H1 (cell line): ENCODE measurements around the gene PACSIN2. TPM values are rescaled to one million over a fixed set of nuclear protein-coding genes. Genes with fewer than 3 reads are reported as not detected.

Experiments
- CTCF ChIA-PET: fragments of 300-600 bp; sonication (Branson Sonifier 250); formaldehyde crosslinking; loops from one replicate; lab custom pipeline; 2021; ENCODE audit not compliant: partially characterized antibody; lab: Charles Lee
- POLR2A ChIA-PET: fragments of 300-600 bp; sonication (Branson Sonifier 250); formaldehyde crosslinking; loops from one replicate; lab custom pipeline; 2021; ENCODE audit warnings: inconsistent platforms; ENCODE audit not compliant: partially characterized antibody; lab: Charles Lee
- DNase-seq, 2 experiments: peaks; one replicate each; pipeline versions ENCODE4 v3.0.0 to v3.0.0-alpha.2; 2010 to 2022; ENCODE audit warnings: low spot score in 2 of 2, low read depth in 1 of 2, mixed read lengths in 1 of 2
- FAIRE-seq: peaks from 2 replicates; lab custom pipeline; 2011; peaks lifted over from hg19 to GRCh38; lab: Jason Lieb, UNC
- H2AFZ ChIP-seq: 2 replicates; pipeline ENCODE4 v1.8.1; 2012; ENCODE audit warnings: low read length, inconsistent platforms
- H2AK5ac ChIP-seq: 2 replicates; pipeline ENCODE4 v1.6.1; 2013; ENCODE audit warnings: low read depth, low read length
- H2BK120ac ChIP-seq: replicated peaks from 2 replicates; pipeline ENCODE3; 2013; ENCODE audit warnings: low read depth, low read length, inconsistent platforms
- H2BK12ac ChIP-seq: 2 replicates; pipeline ENCODE4 v1.6.1; 2013; ENCODE audit warnings: low read depth, low read length
- H2BK15ac ChIP-seq: 2 replicates; pipeline ENCODE4 v1.6.1; 2013; ENCODE audit warnings: low read length
- H2BK20ac ChIP-seq: 2 replicates; pipeline ENCODE4 v1.6.1; 2013; ENCODE audit warnings: low read length
- H2BK5ac ChIP-seq: 2 replicates; pipeline ENCODE4 v1.6.1; 2013; ENCODE audit warnings: low read depth, low read length
- H3K14ac ChIP-seq: 2 replicates; pipeline ENCODE4 v1.6.1; 2013; ENCODE audit warnings: inconsistent platforms; ENCODE audit not compliant: insufficient read length
- H3K18ac ChIP-seq: 2 replicates; pipeline ENCODE4 v1.6.1; 2013; ENCODE audit warnings: low read length; ENCODE audit errors: extremely low read depth
- H3K23ac ChIP-seq: 2 replicates; pipeline ENCODE4 v1.6.1; 2013; ENCODE audit warnings: inconsistent platforms; ENCODE audit not compliant: insufficient read length
- H3K23me2 ChIP-seq: 2 replicates; pipeline ENCODE4 v1.6.1; 2013; ENCODE audit warnings: low read depth, low read length
- H3K27ac ChIP-seq: 2 replicates; pipeline ENCODE4 v1.6.1; 2011; ENCODE audit warnings: low read depth, low read length, inconsistent platforms
- H3K27me3 ChIP-seq, 4 experiments: replicated peaks in 1 of 4; 1 replicate in 1 of 4; 2 replicates in 3 of 4; pipeline versions ENCODE4 v1.6.1 to v1.8.1; 2011 to 2013; ENCODE audit warnings: low read length in 3 of 4, mild to moderate bottlenecking in 3 of 4, inconsistent platforms in 2 of 4, mixed read lengths in 2 of 4, moderate library complexity in 1 of 4; ENCODE audit not compliant: control insufficient read depth in 3 of 4, insufficient read depth in 3 of 4; ENCODE audit errors: extremely low read depth in 1 of 4
- H3K36me3 ChIP-seq, 4 experiments: 2 replicates each; pipeline versions ENCODE4 v1.6.1 to v1.8.1; 2011 to 2013; ENCODE audit warnings: mild to moderate bottlenecking in 4 of 4, low read length in 3 of 4, moderate library complexity in 2 of 4, control low read depth in 1 of 4, inconsistent platforms in 1 of 4; ENCODE audit not compliant: insufficient read depth in 4 of 4, control insufficient read depth in 2 of 4
- H3K4ac ChIP-seq: replicated peaks from 2 replicates; pipeline ENCODE3; 2013; ENCODE audit warnings: low read length, low read depth, mixed read lengths, inconsistent platforms; ENCODE audit not compliant: insufficient read length
- H3K4me1 ChIP-seq, 4 experiments: replicated peaks in 1 of 4; 1 replicate in 1 of 4; 2 replicates in 3 of 4; pipeline versions ENCODE4 v1.6.1 to v1.8.1; 2011 to 2013; ENCODE audit warnings: low read length in 3 of 4, inconsistent platforms in 2 of 4, mixed read lengths in 1 of 4; ENCODE audit not compliant: insufficient read depth in 4 of 4, control insufficient read depth in 3 of 4
- H3K4me2 ChIP-seq, 2 experiments: 2 replicates each; pipeline versions ENCODE4 v1.6.1 to v1.8.1; 2011 to 2013; ENCODE audit warnings: low read depth in 2 of 2, low read length in 2 of 2, control low read depth in 1 of 2, inconsistent platforms in 1 of 2, mild to moderate bottlenecking in 1 of 2; ENCODE audit not compliant: insufficient read depth in 1 of 2
- H3K4me3 ChIP-seq, 4 experiments: fragments of 200-600, 300-600 bp in 1 of 4; sonication (generic), shearing (Covaris generic), sonication (Bioruptor Twin) in 1 of 4; 2 replicates each; pipeline versions ENCODE4 v1.5.1 to v1.8.1; 2011 to 2016; ENCODE audit warnings: low read length in 4 of 4, low read depth in 3 of 4, control low read depth in 2 of 4, inconsistent platforms in 2 of 4, mild to moderate bottlenecking in 2 of 4, mixed read lengths in 1 of 4, moderate library complexity in 1 of 4; ENCODE audit not compliant: insufficient read depth in 2 of 4; ENCODE audit errors: extremely low read depth in 1 of 4
- H3K56ac ChIP-seq: replicated peaks from 2 replicates; pipeline ENCODE3; 2013; ENCODE audit warnings: low read depth, mild to moderate bottlenecking, mixed read lengths, low read length, inconsistent platforms; ENCODE audit not compliant: insufficient read length
- H3K79me1 ChIP-seq: 2 replicates; pipeline ENCODE4 v1.6.1; 2013; ENCODE audit warnings: low read depth, low read length, control low read depth
- H3K79me2 ChIP-seq, 2 experiments: 2 replicates each; pipeline versions ENCODE4 v1.6.1 to v1.8.1; 2012 to 2013; ENCODE audit warnings: low read length in 2 of 2, mild to moderate bottlenecking in 2 of 2, inconsistent platforms in 1 of 2; ENCODE audit not compliant: insufficient read depth in 2 of 2, control insufficient read depth in 1 of 2
- H3K9ac ChIP-seq, 4 experiments: replicated peaks in 1 of 4; 1 replicate in 1 of 4; 2 replicates in 3 of 4; pipeline versions ENCODE4 v1.6.1 to v1.8.1; 2011 to 2013; ENCODE audit warnings: low read depth in 3 of 4, low read length in 3 of 4, control low read depth in 2 of 4, mild to moderate bottlenecking in 2 of 4, moderate library complexity in 2 of 4, inconsistent platforms in 1 of 4; ENCODE audit errors: extremely low read depth in 1 of 4
- H3K9me3 ChIP-seq, 2 experiments: 2 replicates each; pipeline versions ENCODE4 v1.6.1 to v1.8.1; 2012 to 2013; ENCODE audit warnings: mild to moderate bottlenecking in 2 of 2, moderate library complexity in 2 of 2, control low read depth in 1 of 2, inconsistent platforms in 1 of 2, low read depth in 1 of 2, low read length in 1 of 2, mixed read lengths in 1 of 2; ENCODE audit not compliant: insufficient read depth in 2 of 2
- H4K20me1 ChIP-seq, 2 experiments: replicated peaks in 1 of 2; 2 replicates each; pipeline versions ENCODE3 to v1.8.1; 2011 to 2013; ENCODE audit warnings: inconsistent platforms in 2 of 2, low read length in 2 of 2, mild to moderate bottlenecking in 1 of 2; ENCODE audit not compliant: insufficient read depth in 2 of 2, control insufficient read depth in 1 of 2
- H4K5ac ChIP-seq: 2 replicates; pipeline ENCODE4 v1.6.1; 2013; ENCODE audit warnings: low read length, low read depth, mixed read lengths, inconsistent platforms; ENCODE audit not compliant: insufficient read length
- H4K8ac ChIP-seq: 2 replicates; pipeline ENCODE4 v1.8.0; 2013; ENCODE audit warnings: mild to moderate bottlenecking, moderate library complexity, low read length, inconsistent platforms; ENCODE audit not compliant: insufficient read depth; ENCODE audit errors: extremely low read depth
- H4K91ac ChIP-seq: replicated peaks from 2 replicates; pipeline ENCODE3; 2013; ENCODE audit warnings: low read length, mixed read lengths, inconsistent platforms; ENCODE audit not compliant: insufficient read length
- ATF2 ChIP-seq: IDR thresholded peaks from 2 replicates; pipeline ENCODE4 v1.6.1; 2012; ENCODE audit warnings: low read length, inconsistent platforms
- BRCA1 ChIP-seq: IDR thresholded peaks from 2 replicates; pipeline ENCODE4 v1.6.1; 2012; ENCODE audit warnings: low read depth, low read length, improper control_type of control experiment
- CHD1 ChIP-seq: IDR thresholded peaks from 2 replicates; pipeline ENCODE4 v1.6.1; 2012; ENCODE audit warnings: low read depth, low read length, improper control_type of control experiment
- JUND ChIP-seq: IDR thresholded peaks from 2 replicates; pipeline ENCODE4 v1.6.1; 2011; ENCODE audit warnings: mild to moderate bottlenecking, improper control_type of control experiment, low read length
- NANOG ChIP-seq: IDR thresholded peaks from 2 replicates; pipeline ENCODE4 v1.6.1; 2011; ENCODE audit warnings: low read length, low read depth, mild to moderate bottlenecking, inconsistent platforms; ENCODE audit not compliant: insufficient read depth, poor library complexity, severe bottlenecking
- POLR2AphosphoS5 ChIP-seq: IDR thresholded peaks from 2 replicates; pipeline ENCODE4 v1.6.1; 2011; ENCODE audit warnings: low read depth, low read length
- RBBP5 ChIP-seq: IDR thresholded peaks from 2 replicates; pipeline ENCODE4 v1.7.1; 2012; ENCODE audit warnings: low read depth, mild to moderate bottlenecking, inconsistent platforms, low read length, moderate library complexity, borderline replicate concordance
- SIN3A ChIP-seq, 2 experiments: IDR thresholded peaks in 1 of 2; conservative IDR thresholded peaks in 1 of 2; 2 replicates each; pipeline ENCODE4 v1.6.1; 2011 to 2012; ENCODE audit warnings: low read length in 2 of 2, improper control_type of control experiment in 1 of 2, low read depth in 1 of 2, mild to moderate bottlenecking in 1 of 2
- TBP ChIP-seq: IDR thresholded peaks from 2 replicates; pipeline ENCODE4 v1.6.1; 2011; ENCODE audit warnings: low read depth, low read length, improper control_type of control experiment
- WGBS, 2 experiments: shearing (Covaris generic) in 1 of 2; methylation state at CpG; one replicate each; pipeline versions ENCODE4 v1.1.6 to v1.1.7; 2013 to 2015; ENCODE audit warnings: low lambda C conversion rate in 2 of 2, mixed read lengths in 2 of 2, inconsistent platforms in 1 of 2, low coverage in 1 of 2, missing lambda C conversion rate in 1 of 2; ENCODE audit not compliant: insufficient replicate concordance in 2 of 2, insufficient coverage in 1 of 2, insufficient read length in 1 of 2; ENCODE audit errors: extremely low coverage in 1 of 2, missing lambda C conversion rate in 1 of 2; 5-methylcytosine and 5-hydroxymethylcytosine counted together
- polyA plus RNA-seq, 7 experiments: library from polyadenylated mRNA; depleted of rRNA in 3 of 7; stranded (reverse) in 5 of 7; unstranded in 2 of 7; fragments of >200 nt in 5 of 7; fragments of 200-250 nt in 2 of 7; gene quantifications; 1 replicate in 5 of 7; 2 replicates in 1 of 7; 4 replicates in 1 of 7; pipeline versions ENCODE4 v1.2.1 to v1.2.3, GENCODE V29; 2011 to 2013; ENCODE audit warnings: missing spikeins in 2 of 7, mixed read lengths in 2 of 7
- total RNA-seq: library from RNA; stranded (reverse); fragmentation: NEBNext Ultra II Directional; extraction: Animal tissue kit (Norgen Biotek cat#: 25700); gene quantifications from 2 replicates; pipeline ENCODE4 v1.2.1, GENCODE V29; 2021

PACSIN2 gene
- total and polyA plus RNA-seq, 2 of the 8 experiments (the other 6 are each of a cell fraction or from before 2014, with no cell fraction given), result 44.8 to 64.2 TPM

DNA sequence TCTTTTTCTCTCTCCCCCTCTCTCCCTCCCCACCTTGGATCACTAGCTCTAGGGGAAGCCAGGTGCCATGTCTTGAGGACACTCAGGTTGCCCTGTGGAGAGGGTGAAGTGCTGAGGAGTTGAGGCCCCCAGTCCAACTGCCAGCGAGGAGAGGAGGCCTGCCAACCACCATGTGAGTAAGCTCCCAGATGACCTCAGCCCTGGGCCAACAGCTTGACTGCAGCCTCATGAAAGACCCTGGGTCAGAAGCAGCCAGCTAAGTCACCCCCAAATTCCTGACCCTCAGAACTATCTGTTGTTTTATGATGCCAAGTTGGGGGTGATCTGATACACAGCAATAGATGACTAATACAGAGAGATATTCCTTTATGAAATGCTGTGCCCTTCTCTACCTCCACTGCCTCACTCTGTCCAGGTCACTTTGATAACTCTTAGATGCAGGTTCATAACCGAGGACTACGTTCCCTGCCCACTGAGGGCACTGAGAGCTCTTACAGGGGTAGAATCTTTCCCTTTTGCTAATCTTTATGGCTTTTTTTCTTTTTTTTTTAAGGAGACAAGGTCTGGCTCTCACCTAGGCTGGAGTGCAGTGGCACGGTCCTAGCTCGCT, 165.9 kb downstream of the PACSIN2 start:
- Histone ChIP-seq H3K9ac (no peak overlapping the region), H3K23ac (no peak overlapping the region), H3K79me2 (no peaks in the 10 kb centered on the region), H4K20me1 (peaks cover 0 to 7% of the 10 kb centered on the region in 2 experiments), H3K18ac (no peak overlapping the region), H3K56ac (no peak overlapping the region), H3K4me2 (no peak overlapping the region), H2BK20ac (no peak overlapping the region), H2BK12ac (no peak overlapping the region), H4K91ac (no peak overlapping the region), H3K4me1 (no peaks in the 10 kb centered on the region), H3K36me3 (no peaks in the 10 kb centered on the region), H3K27me3 (no peaks in the 10 kb centered on the region), H3K4ac (no peak overlapping the region), H2AFZ (no peak overlapping the region), H3K27ac (no peak overlapping the region), H3K9me3 (no peaks in the 10 kb centered on the region), H3K79me1 (0 out of 2 replicates have a peak, but pooled peaks cover 2% of the 10 kb centered on the region), H3K14ac (no peak overlapping the region), H3K23me2 (no peaks in the 10 kb centered on the region), H2BK15ac (no peak overlapping the region), H2AK5ac (no peak overlapping the region), H3K4me3 (no peak overlapping the region), H4K5ac (no peak overlapping the region), H2BK120ac (no peak overlapping the region), H2BK5ac (no peak overlapping the region), H4K8ac (no peak overlapping the region)
- FAIRE-seq (no peak), DNase-seq (no peak)
- 88% methylated on average over 4 of the region's 5 CpGs; no CpG with 5 or more reads in 1 of the 2 experiments for WGBS, 2 experiments
- ChIA-PET CTCF (interaction anchor here (0.6 to 1.9 kb wide), 8 partner anchors 10 to 1466 kb away, joined by 3 to 6 read pairs (median 4); no protein-coding TSS in a partner anchor), POLR2A (interaction anchor here (0.6 to 1.1 kb wide), 2 partner anchors 14 to 1996 kb away, joined by 3 read pairs; no protein-coding TSS in a partner anchor)
- TF ChIP-seq RBBP5, result no peak
- no peak for TF ChIP-seq BRCA1
- no peak for TF ChIP-seq JUND
- no peak for TF ChIP-seq NANOG
- no peak for TF ChIP-seq ATF2
- no peak for TF ChIP-seq TBP
- no peak for TF ChIP-seq SIN3A (conservative IDR thresholded peaks at IDR 0.05 in 1 of 2, IDR thresholded peaks at IDR 0.05 in 1 of 2; ENCODE audit: low read depth in 1 of 2, low read length in 2 of 2)
- TF ChIP-seq CHD1, result no peak
- no peak for TF ChIP-seq POLR2AphosphoS5
